RWPE2 (cell line): ENCODE results near the gene ZNF223.
A peak's percentile ranks its signal among the peaks of the same experiment; 100 is the strongest.

Source experiments
- ATAC-seq: fragments of 200-7000 bp; cut with Tn5 transposase; 3 replicates; pipeline ENCODE4 v1.9.1; 2021; ENCODE audit warnings: low read depth
- DNase-seq: peaks from one replicate; pipeline ENCODE4 v3.0.0-alpha.2; 2020; ENCODE audit warnings: low spot score
- H3K27ac ChIP-seq: fragments of 450-650 bp; 2 replicates; pipeline ENCODE4 v1.5.1; 2017; ENCODE audit warnings: mild to moderate bottlenecking; ENCODE audit not compliant: poor library complexity, severe bottlenecking
- H3K27me3 ChIP-seq: fragments of 250-450 bp; sonication (Bioruptor Pico); 2 replicates; pipeline ENCODE4 v1.5.1; 2021; ENCODE audit warnings: mild to moderate bottlenecking, moderate library complexity; ENCODE audit not compliant: insufficient read depth, poor library complexity, severe bottlenecking
- H3K36me3 ChIP-seq: fragments of 250-450 bp; sonication (Bioruptor Pico); 2 replicates; pipeline ENCODE4 v1.5.1; 2020; ENCODE audit warnings: low read depth, mild to moderate bottlenecking, moderate library complexity
- H3K4me1 ChIP-seq: fragments of 250-450 bp; sonication (Bioruptor Pico); 2 replicates; pipeline ENCODE4 v1.5.1; 2021; ENCODE audit warnings: mild to moderate bottlenecking, moderate library complexity; ENCODE audit not compliant: insufficient read depth, poor library complexity, severe bottlenecking
- H3K4me3 ChIP-seq: fragments of 250-450 bp; sonication (Bioruptor Pico); 2 replicates; pipeline ENCODE4 v1.5.1; 2021; ENCODE audit warnings: mild to moderate bottlenecking, moderate library complexity; ENCODE audit not compliant: severe bottlenecking
- H3K9me3 ChIP-seq: fragments of 250-450 bp; sonication (Bioruptor Pico); 2 replicates; pipeline ENCODE4 v1.5.1; 2021; ENCODE audit warnings: mild to moderate bottlenecking, moderate library complexity; ENCODE audit not compliant: severe bottlenecking
- TF ChIP-seq, protein P1 (sequence below): fragments of 450-650 bp; IDR thresholded peaks from one replicate; pipeline ENCODE4 v1.5.1; 2017; ENCODE audit warnings: mild to moderate bottlenecking, moderate library complexity; ENCODE audit not compliant: poor library complexity, severe bottlenecking

ZNF223 gene

DNA sequence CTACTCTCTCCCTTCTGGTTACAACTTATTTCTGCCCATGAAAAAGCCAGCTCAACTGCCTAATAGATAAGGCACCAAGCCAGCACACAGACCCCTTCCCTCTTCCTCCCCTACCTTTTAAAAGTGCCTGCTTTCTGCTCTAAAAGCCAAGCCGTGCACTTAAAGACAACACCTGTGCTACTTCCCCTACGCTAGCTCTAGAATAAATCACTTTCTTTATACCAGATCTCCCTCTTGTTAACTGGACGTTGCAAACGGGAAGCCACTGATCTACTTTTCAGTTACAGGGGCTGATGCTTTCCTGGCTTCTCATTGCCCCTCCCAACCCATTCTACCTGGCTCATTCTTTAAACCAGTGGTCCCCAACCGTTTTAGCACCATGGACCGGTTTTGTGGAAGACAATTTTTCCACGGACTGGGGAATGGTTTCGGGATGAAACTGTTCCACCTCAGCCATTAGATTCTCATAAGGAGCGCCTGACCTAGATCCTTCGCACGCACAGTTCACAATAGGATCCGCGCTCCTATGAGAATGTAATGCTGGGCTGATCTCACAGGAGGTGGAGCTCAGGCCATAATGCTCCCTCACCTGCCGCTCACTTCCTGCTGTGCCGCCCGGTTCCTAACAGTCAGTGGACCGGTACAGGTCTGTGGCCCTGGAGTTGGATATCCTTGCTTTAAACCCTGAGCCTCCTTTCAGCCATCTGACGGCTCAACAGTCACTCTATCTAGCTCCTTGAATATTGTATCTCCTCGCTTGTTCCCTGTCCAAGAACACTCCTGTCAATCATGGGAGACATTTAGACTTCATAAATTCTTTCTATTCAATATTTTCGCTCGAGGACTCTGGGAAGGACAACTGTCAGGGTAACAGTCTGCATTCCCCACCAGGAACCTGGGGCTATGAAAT, 841 bp upstream of the ZNF223 start:
- Histone ChIP-seq H3K4me1 (peaks cover 8% of the 10 kb centered on the region), H3K27ac (peak overlapping the region; percentile 13), H3K4me3 (peak overlapping the region; percentile 46), H3K36me3 (no peaks in the 10 kb centered on the region; the same call in 1 of the 2 replicates), H3K9me3 (no peaks in the 10 kb centered on the region), H3K27me3 (no peaks in the 10 kb centered on the region)
- DNase-seq (no peak), ATAC-seq (peak; percentile 46)
- TF ChIP-seq, protein P1, sequence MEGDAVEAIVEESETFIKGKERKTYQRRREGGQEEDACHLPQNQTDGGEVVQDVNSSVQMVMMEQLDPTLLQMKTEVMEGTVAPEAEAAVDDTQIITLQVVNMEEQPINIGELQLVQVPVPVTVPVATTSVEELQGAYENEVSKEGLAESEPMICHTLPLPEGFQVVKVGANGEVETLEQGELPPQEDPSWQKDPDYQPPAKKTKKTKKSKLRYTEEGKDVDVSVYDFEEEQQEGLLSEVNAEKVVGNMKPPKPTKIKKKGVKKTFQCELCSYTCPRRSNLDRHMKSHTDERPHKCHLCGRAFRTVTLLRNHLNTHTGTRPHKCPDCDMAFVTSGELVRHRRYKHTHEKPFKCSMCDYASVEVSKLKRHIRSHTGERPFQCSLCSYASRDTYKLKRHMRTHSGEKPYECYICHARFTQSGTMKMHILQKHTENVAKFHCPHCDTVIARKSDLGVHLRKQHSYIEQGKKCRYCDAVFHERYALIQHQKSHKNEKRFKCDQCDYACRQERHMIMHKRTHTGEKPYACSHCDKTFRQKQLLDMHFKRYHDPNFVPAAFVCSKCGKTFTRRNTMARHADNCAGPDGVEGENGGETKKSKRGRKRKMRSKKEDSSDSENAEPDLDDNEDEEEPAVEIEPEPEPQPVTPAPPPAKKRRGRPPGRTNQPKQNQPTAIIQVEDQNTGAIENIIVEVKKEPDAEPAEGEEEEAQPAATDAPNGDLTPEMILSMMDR = no peak

DNA sequence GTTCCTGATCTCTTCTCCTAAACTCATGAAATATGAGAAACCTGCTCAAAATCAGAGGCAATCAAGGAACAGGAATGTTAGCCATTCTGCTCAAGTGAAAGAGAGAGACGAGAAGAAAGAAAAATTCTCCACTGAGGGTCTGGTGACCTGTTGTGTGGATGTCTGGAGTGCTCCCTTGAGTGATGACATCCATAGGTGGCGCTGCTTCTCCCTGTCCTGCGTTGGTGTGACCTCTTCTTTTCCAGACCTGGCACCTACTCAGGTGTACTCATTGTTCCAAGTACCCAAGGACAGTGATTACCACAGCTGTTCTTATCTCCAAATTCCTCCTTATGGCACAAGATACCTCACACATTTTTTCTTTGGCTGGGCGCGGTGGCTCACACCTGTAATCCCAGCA, 4.0 kb downstream of the ZNF223 start:
- Histone ChIP-seq H3K9me3 (no peaks in the 10 kb centered on the region), H3K27ac (no peak overlapping the region), H3K36me3 (peaks cover 14% of the 10 kb centered on the region), H3K4me1 (peaks cover 8% of the 10 kb centered on the region), H3K27me3 (no peaks in the 10 kb centered on the region), H3K4me3 (no peak overlapping the region)
- no peak for ATAC-seq
- TF ChIP-seq, protein P1 = no peak
- no peak for DNase-seq

DNA sequence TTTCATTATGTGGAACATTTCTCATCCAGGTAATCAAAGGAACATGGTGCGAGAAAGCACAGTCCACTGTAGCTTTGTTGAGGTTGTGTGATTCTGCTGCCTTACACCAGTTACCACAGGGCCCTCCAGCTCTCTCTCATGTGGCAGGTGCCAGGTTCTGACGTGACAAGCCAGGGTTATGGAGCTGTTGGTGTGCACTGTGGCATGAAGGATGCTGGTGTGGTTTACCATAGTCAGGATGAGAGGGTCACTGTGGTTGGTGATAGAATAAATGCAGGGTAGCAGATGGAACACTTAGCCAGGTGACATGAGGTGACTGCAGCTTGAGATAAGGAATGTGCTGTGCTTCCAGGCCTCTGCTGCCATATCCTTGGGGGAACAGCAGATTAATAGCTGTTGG, 7.4 kb downstream of the ZNF223 start:
- H3K36me3 ChIP-seq = peaks cover 35% of the 10 kb centered on the region
- H3K9me3 ChIP-seq = no peaks in the 10 kb centered on the region
- TF ChIP-seq, protein P1 = no peak
- ATAC-seq (no peak), DNase-seq (no peak)
- no peak overlapping the region for H3K4me3 ChIP-seq
- H3K27me3 ChIP-seq = no peaks in the 10 kb centered on the region
- H3K27ac ChIP-seq = no peak overlapping the region
- no peaks in the 10 kb centered on the region for H3K4me1 ChIP-seq

DNA sequence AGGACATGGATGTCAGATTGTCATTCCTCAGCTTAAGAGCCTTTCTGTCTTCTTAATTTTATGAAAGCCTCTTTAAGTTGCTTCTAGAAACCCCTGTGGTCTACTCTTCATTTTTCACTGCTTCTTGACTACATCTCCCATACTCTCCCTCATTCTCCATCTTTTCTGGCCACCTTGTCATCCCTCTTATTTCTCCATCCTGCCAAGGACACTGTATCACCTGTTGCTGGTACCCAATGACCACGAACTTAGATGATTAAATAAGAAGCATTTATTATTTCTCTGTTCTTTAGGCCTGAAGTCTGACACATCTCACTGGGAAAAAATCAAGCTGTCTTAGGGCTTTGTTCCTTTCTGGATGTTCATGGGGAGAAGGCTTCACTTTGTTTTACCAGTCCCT, 9.2 kb downstream of the ZNF223 start:
- Histone ChIP-seq H3K4me1 (no peaks in the 10 kb centered on the region), H3K36me3 (peaks cover 45% of the 10 kb centered on the region), H3K4me3 (no peak overlapping the region), H3K27me3 (no peaks in the 10 kb centered on the region), H3K9me3 (peaks cover 4% of the 10 kb centered on the region), H3K27ac (no peak overlapping the region)
- DNase-seq (no peak), ATAC-seq (no peak)
- TF ChIP-seq, protein P1 = no peak

DNA sequence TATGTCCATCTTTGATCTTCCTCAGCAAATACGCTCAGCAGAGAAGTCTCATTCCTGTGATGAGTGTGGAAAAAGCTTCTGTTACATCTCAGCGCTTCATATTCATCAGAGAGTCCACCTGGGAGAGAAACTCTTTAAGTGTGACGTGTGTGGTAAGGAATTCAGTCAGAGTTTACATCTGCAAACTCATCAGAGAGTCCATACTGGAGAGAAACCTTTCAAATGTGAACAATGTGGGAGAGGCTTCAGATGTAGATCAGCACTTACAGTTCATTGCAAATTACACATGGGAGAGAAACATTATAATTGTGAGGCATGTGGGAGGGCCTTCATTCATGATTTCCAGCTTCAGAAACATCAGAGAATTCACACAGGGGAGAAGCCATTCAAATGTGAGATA, 14.5 kb downstream of the ZNF223 start:
- DNase-seq (no peak), ATAC-seq (no peak)
- H3K36me3 ChIP-seq = peaks cover 38% of the 10 kb centered on the region
- H3K4me1 ChIP-seq = no peaks in the 10 kb centered on the region
- H3K4me3 ChIP-seq = no peak overlapping the region
- no peak overlapping the region for H3K27ac ChIP-seq
- peaks cover 4% of the 10 kb centered on the region for H3K9me3 ChIP-seq
- no peaks in the 10 kb centered on the region for H3K27me3 ChIP-seq
- TF ChIP-seq, protein P1 = no peak
